Left cardiac atrium (tissue), 4 donors: ENCODE results near the gene MRM2. TPM values are rescaled to one million over a fixed set of nuclear protein-coding genes. Genes with fewer than 3 reads are reported as not detected.
A peak's percentile ranks its signal among the peaks of the same experiment; 100 is the strongest.

Experiments
- ATAC-seq, 2 donors: fragments of 200-7000 bp; cut with Tn5 transposase; one replicate each; pipeline ENCODE4 v1.9.1; 2020; ENCODE audit warnings: mild to moderate bottlenecking in 2 of 2, moderate library complexity in 2 of 2
- DNase-seq: peaks from one replicate; pipeline ENCODE4 v3.0.0-alpha.2; 2020
- intact Hi-C, 2 donors: fragments of 100-400 bp; cut with DNase I; formaldehyde crosslinking; loops; one replicate each; pipeline versions ENCODE4 v1.14.1 to v1.15.1; 2022 to 2023
- microRNA-seq, 2 donors: library from miRNA; unstranded; fragments of <30 nt; microRNA quantifications; one replicate each; pipeline ENCODE4 v1.2.0, GENCODE V29; 2020
- total RNA-seq, 2 donors: library from RNA; stranded (reverse); fragmentation: NEBNext Ultra II Directional; extraction: Animal tissue kit (Norgen Biotek cat#: 25700); gene quantifications; one replicate each; pipeline ENCODE4 v1.2.1, GENCODE V29; 2021
- donor health status: DM: no; HTN: yes; CAD: no.
- donor health status: DM: no; HTN: yes; CAD: no; lungs with severe emphysema.
- donor health status: DM: yes; HTN: yes; CAD: no.
- donor health status: Dilated cardiomyopathy.

Gene MRM2
- total RNA-seq, 2 donors from 2014 or later: 18.9 TPM

DNA sequence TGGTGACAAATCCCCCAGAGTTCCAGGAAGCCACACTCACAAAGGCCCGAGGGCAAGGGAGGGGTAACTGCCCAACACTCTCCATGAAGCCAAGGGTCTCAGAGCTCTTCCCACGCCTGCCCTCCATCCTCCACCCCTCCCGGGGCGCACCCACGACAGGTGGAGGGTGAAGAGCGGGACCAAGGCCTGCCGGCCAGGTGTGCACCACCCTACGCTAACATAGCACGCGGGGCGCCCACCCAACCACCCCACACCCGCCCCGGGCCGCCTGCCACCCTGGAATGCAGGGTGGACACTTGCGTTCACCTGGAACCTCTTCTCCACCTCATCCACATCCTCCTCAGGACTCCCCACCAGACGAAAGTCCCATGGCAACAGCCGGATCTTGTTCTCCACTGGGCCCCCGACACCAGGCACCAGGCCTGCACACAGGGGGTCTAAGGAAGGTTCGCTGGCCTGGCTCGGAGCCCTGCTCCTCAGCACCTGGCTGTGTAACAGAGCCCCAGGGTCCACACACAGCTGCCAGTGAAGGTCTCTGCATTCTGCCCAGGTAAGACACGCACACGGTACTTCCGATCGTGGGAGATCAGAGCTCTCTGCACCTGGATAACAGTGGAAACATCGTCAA is 41.9 kb downstream of the MRM2 start:
- DNase-seq (no peak), ATAC-seq (no peak)
- intact Hi-C loops: loop anchor here (10.0 kb wide), 1 partner anchor 535 kb away; no protein-coding TSS in a partner anchor

DNA sequence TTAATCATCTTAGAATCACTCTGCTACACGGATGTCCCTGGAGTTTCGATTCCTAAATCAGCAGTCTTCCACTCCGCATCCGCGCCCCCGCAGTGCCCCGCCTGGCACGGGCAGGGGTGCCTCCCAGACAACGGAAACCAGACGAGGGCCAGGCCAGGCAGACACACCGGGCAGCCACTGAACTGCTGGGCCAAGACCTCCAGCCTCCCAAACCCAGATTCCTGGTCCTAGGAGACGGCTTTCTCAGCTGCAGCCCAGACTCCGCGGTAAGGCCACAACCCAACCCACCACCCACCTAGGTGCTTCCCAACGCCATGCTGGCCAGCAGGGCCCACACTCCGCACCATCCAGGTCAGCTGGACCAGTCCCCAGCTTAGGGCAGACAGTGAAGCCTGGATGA is 42.5 kb downstream of the MRM2 start:
- intact Hi-C loops: no loop called here
- DNase-seq (no peak), ATAC-seq (no peak)

DNA sequence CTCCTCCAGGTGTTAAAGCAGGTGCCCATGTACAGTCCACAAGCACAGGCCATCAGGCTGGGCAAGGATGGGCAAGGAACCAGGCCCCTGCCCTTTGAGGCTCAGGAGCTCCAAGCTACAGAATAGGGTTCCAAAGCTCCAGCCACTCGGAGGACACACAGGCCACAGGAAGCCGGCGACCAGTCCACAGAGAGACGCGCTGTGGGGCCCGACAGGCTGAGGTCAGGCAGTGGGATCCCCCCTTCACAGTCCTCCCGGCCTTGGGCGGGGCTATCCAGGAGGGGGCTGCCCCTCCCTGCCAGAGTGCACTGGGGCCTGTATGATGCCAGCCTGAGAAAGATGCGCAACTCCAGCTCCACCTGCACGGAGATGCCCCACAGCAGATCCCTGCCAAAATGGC is 43.2 kb downstream of the MRM2 start:
- DNase-seq (no peak), ATAC-seq (no peak)
- intact Hi-C loops: no loop called here

DNA sequence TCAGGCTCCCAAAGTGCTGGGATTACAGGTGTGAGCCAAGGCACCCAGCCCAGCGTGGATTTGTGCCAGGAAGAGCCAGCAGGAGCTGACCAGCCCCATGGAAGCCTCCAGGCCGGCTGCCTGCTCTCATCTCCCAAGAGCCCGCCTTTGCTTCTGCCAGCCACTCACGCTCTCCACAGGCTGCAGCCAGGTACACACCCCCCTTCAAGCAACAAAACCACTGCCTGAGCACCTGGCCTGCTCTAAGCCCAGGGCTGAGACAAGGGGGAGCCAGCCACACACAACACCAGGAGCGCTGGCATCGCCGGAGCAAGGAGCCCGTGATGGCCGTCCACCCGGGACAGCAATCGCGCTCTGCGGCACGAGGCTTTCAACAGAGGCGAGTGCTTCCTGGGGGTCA is 43.8 kb downstream of the MRM2 start:
- DNase-seq: no peak
- ATAC-seq: peak; percentile 29 to 38
- intact Hi-C loops: no loop called here

DNA sequence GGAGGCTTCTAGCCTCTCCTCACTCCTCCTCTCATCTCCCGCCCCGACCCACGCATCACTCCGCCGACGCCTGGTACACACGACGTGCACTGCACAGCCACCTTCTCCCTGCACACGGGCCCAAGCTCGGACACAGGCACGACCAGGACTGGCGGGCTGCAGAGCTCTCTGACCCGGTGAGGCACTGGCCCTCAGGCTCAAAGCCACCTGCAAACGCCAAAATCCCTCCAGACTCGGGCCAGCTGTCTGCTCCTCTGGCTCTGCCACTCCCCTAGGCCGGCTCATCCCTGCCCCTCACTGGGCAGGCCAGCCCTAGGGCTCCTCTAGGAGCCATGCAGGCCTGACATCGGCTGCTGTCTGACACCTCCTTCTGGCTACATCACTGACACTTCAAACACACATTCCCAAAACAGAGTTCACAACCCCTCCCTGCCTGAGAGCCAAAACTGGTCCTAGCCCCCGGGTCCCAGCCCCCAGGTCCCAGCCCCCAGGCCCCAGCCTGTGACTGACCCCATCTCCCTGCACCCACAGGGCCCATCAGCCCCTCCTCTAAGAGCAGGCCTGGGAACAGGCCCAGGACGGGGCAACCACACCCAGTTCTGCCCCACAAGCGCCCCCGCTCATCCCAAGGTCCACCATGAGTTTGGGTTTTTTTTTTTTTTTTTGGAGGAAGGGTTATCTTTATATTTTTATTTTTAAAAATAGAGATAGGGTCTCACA is 44.4 kb downstream of the MRM2 start:
- DNase-seq (no peak), ATAC-seq (peak; percentile 31 to 38)
- intact Hi-C loops: no loop called here

DNA sequence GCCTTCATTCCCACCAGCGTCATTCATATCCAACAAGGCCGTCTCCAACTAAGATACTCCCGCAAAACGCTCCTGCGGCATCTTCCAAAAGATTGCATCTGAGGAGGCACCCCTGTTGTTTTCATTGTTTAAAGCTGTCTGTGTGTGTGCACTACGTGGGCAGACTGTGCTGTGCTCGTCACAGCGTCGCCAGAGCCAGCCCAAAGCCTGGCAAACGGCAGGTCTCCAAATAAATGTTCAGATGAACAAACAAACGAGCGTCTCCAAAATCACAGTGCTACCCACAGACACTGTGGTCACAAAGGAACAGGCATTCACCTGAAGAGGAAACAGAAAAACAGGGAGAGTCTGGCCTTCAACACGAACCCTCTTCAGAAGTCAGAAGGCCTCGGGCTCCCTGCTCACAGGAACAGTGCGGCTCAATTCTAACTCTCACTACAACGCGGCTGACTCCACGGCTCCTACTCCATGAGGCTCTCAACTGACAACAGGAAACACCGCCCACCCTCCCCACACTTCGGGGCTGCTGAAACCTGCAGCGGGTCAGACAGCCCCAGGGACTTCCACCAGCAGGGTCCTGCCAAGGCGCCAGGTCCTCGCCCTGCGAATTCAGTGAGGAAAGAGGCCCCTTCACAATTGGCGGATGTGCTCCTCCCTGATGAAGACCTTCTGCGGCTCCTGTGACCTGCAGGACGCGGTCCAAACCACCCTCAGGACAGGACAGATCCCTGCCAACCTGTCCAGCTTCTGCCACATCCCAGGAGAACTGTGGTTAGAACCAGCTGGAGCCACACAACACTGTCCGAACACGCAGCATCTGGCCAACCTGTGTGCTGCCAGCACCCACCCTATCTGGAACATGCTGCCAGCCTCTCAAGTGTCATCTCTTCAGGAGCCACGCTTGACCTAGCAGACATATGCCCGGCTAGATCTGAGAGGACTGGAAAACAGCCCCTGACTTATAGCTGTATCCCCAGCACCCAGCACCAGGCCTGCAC is 45.3 kb downstream of the MRM2 start:
- ATAC-seq: no peak
- intact Hi-C loops: no loop called here
- no peak for DNase-seq

DNA sequence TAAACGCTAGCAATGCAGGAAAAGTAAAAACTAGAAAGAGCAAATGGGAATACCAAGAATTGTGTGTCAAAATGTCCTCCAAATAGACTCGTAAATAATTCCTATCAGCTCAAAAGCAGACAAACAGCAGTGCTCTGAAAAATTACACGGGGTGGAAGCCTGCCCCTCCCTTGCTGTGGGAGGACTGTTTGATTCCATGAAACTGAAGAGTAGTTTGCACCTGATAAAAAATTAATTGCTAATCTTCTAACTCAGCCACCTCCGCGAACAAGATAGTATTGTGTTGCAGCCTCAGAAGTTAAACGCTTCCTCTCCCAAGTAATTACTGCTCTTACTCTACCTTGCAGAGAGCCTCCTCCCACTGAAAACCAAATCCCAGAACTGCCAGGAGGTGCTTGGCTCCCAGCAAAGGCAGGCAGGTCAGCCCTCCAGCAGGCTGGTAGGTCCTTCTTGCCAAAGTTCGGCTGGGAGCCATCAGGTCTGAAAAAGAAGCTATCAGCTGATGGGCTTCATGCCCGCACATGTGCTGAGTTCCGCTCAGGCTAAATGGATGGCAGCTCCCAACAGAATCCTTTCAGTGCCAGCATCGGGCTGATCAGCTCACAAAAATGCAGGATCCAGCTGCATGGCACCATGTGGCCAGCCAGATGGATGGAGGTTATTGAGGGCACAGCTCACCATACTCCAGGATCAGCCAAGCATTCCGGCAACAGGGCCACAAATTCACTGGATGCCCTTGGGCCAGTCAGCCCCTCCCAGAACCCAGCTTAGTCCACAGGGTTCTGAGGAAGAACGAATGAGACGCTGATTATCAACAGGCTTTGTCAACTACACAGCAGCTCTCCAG is 46.4 kb downstream of the MRM2 start:
- intact Hi-C loops: no loop called here
- DNase-seq (peak; percentile 61), ATAC-seq (peak; percentile 71 to 77)

DNA sequence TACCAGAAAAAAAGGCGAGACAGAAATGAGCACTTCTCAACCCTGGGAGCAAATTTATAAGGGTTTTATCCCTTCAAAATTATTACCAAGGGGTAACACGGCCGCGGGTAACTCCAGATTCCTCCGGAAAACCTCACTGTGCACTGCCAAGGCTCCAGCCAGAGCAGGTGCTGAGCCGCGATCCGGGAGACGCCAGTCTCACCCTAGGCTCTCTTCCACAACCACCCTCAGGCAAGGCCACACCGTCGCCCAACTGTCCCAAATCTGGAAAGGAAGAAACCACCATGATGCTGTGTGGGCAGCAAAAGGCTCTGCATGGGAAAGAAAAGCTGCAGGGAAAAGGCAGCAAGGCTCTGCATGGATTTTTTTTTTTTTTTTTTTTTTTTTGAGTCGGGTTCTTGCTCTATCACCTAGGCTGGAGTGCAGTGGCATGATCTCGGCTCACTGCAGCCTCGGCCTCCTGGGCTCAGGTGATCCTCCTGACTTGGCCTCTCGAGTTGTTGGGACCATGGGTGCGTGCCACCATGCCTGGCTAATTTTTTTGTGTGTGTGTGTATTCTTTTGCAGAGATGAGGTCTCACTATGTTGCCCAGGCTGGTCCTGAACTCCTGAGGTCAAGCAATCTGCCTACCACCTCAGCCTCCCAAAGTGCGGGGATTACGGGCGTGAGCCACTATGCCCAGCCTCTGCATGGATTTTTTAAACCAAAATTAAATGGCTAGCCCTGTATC is 48.3 kb downstream of the MRM2 start:
- intact Hi-C loops: no loop called here
- no peak for ATAC-seq
- DNase-seq: no peak

DNA sequence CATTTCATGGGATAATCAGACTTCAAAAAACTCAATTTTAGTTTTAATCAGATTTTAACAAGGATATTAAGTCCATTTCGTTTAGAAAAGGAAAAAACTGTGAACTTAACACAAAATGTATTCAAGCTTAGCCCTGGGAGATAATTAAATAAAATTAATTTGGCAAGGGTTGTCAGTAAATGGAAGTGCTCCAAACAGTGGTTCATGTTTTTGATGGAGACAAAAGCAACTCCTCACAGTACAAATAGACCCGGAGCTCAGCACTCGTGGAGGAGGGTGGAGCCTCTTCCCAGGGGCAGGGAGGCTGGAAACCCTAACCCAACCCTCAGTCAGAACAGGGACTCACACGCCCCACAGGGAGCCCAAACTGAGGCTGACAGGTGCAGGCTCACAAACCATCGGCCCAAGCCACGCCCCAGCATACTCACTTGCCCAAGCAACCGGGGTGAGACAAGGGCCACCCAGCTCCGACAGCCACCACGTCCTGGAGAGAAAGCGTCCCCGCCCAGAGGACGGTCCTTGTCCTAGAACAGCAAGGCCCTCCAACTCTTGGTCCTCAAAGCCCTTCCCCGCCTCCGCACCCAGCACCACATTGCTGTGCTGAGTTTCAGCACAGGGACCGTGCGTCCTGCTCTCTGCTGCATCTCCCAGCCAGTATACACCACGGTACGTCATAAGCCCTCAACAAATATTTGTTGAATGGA is 49.0 kb downstream of the MRM2 start:
- DNase-seq: no peak
- ATAC-seq: no peak
- intact Hi-C loops: no loop called here

DNA sequence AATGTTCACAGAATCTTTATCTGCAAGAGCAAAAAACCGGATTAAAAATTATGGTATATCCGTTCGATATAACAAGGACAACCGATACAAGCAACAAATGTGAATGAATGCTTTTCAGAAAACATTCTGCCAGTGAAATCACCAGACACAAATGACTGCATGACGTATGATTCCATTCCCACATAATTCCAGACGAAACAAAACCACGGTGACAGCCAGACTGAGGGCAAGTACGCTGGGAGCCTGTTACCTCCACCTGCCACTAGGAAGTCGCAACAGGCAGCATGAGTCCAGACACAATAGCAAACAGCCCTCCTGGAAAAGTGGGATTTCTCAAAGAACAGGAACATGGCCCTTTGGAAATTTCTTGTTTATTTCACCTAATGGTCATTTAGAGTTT is 51.0 kb downstream of the MRM2 start:
- ATAC-seq (no peak), DNase-seq (no peak)
- intact Hi-C loops: no loop called here

DNA sequence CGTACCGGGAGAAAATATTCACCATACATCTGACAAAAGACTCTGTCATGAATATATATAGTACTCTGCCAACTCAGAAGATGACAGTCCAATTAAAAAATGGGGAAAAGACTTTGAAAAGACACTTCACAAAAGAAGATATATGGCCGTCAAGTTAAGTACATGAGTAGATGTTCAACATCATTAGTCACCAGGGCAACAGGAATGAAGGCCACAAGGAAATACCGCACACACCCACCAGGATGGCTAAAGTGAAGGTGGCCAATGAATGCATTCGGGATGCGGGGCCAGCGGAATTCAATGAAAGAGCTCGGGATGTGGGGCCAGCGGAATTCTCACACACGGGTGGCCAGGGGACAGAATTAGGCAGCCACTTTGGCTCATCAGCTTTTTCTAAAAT is 51.5 kb downstream of the MRM2 start:
- ATAC-seq (no peak), DNase-seq (no peak)
- intact Hi-C loops: no loop called here

DNA sequence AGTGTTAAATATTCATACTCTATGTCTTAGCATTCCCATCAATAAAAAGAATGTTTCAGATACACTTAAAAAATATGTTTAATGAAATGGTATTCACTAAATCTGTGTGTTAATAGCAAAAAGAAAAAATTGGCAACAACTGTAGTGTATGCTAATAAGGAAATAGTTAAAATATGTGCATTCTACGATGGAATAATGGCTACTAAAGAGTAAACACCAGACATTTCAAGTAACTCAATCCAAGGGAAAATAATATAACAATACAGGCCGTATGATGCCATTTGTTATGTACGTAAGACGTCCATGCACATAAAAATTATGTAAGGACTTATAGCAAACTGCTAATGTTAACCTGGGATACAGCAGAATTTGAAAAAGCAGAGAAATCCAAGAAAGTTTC is 55.8 kb downstream of the MRM2 start:
- intact Hi-C loops: no loop called here
- DNase-seq (no peak), ATAC-seq (no peak)

DNA sequence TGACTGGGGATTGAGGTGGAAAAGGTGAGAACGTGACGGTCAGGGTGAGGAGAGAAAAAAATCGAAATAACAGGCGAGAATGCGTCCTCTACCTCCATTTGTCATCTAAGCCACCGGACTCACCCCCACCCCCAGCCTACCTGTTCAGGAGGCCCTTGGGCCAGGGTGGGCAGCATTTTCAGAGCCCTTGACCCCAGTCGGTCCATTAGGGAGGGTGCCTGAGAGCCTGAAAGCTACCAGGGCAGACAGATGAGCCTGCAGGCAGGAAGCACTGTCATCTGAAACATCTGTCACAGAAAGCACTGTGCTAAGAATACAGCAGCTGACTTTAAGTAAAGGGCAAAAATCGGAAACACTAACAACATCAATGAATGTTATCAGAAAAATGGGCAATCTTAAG is 56.3 kb downstream of the MRM2 start:
- intact Hi-C loops: no loop called here
- DNase-seq: no peak
- ATAC-seq: no peak

Small RNA genes lying within 50 kb of the gene (microRNA-seq; reads per million reads assigned to microRNA genes)
- gene MIR6836: 0.20 to 0.27 reads per million in 2 donors

Other genes with a start within 250 kb of the MRM2 start
- 10 to 100 TPM; 18.9 to 24.9 TPM for gene MAD1L1, start 9.3 kb downstream of the MRM2 start, total RNA-seq
- gene NUDT1, start within 50 bp of the MRM2 start, total RNA-seq: 10 to 100 TPM; 15.4 to 15.8 TPM
- gene SNX8, start 72.2 kb upstream of the MRM2 start, total RNA-seq: 10 to 100 TPM; 31.3 to 38.5 TPM
- 10 to 100 TPM; 59.6 to 96.1 TPM for gene EIF3B, start 112.6 kb upstream of the MRM2 start, total RNA-seq
- gene CHST12, start 161.4 kb upstream of the MRM2 start, total RNA-seq: 10 to 100 TPM; 18.4 to 19.8 TPM
- gene GRIFIN, start 234.2 kb upstream of the MRM2 start, total RNA-seq: not detected